GM19463 (cell line): Measurements from ENCODE around the gene VSIG1.
A peak's percentile ranks its signal among the peaks of the same experiment; 100 is the strongest.

ENCODE experiments used
- ATAC-seq: cut with Tn5 transposase; IDR thresholded peaks from one replicate; pipeline ENCODE4 v1.9.1; 2021; ENCODE audit warnings: mild to moderate bottlenecking, moderate library complexity; ENCODE audit not compliant: unreplicated experiment

The VSIG1 gene

DNA sequence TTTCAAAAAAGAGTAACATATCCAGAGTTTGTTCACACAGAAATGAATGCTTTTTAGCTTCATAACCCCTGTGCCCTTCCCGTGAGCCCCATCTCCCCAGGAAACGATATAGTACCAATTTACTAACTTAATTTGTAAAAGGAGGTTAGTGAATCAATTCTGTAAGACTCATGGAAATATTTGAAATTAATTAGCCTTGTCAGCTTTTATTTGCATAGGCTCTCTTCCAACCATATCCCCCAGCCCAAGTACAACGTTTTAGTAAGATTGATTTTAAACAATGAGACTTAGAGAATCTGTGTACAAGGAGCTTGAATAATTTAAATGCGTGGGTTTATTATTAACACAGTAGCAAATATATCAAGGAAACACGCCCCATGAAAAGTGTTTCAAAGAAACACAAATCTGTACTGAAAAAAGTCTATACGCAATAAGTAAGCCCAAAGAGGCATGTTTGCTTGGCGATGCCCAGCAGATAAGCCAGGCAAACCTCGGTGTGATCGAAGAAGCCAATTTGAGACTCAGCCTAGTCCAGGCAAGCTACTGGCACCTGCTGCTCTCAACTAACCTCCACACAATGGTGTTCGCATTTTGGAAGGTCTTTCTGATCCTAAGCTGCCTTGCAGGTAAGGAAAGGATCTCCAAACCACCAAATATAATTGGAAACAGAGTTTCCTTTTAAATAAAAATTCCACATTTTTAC is at the start of gene VSIG1:
Gene VSIG1 (plus strand): TSS at position 512 of the 703 bp plus-strand sequence. CDS start 66 bp downstream, at position 578.
- no peak for ATAC-seq

- no peak for ATAC-seq
Observed at GRCh38 chrX:107996124-107996523, 48.7 kb upstream of the VSIG1 start.

DNA sequence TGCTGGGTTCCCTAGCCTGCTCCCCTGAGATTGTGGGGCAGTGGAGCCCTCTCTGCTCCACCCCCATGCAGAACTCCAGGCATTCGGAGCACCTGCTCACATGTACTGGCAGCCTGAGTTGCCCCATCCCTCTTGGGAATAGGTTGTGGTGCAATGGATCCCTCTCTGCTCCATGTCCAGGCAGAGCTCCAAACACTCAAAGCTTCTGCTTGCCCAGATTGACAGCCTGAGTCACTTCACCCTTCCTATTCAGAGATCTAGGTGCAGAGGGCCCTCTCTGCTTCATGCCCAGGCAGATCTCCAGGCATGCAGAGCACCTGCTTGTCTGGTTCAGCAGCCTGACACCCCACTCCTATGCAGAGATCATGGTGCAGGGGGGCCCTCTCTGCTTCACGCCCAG is 44.1 kb upstream of the VSIG1 start:
- ATAC-seq, result peak; percentile 33

- peak; percentile 83 for ATAC-seq
Observed at GRCh38 chrX:108001218-108001814, 43.5 kb upstream of the VSIG1 start.

GRCh38 chrX:108018656-108019381 is 26.0 kb upstream of the VSIG1 start:
- ATAC-seq, result no peak

- no peak for ATAC-seq
Observed at GRCh38 chrX:108019382-108019875, 25.4 kb upstream of the VSIG1 start.

DNA sequence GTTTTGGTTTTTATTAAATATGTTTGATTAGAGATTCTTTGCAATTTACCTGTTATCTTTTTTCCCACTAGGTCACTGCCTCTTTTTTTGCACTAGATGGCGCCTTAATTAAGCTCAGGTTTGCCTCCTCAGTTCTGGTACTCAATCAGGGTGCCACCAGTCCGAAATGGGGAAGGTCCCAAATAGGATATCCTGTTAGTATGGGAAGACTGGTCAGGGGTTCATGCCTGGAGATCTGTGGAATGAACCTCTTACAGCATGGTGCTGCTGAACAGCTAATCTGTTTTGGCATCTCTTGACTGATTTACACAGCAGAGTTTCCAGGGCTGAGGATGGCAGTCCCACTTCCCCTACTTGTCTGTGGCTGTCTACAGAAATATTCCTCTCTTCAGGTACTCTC is 24.2 kb upstream of the VSIG1 start:
- peak; percentile 53 for ATAC-seq

- no peak for ATAC-seq
Observed at GRCh38 chrX:108022491-108023089, 22.3 kb upstream of the VSIG1 start.

GRCh38 chrX:108025376-108025775 is 19.5 kb upstream of the VSIG1 start:
- ATAC-seq, result no peak

DNA sequence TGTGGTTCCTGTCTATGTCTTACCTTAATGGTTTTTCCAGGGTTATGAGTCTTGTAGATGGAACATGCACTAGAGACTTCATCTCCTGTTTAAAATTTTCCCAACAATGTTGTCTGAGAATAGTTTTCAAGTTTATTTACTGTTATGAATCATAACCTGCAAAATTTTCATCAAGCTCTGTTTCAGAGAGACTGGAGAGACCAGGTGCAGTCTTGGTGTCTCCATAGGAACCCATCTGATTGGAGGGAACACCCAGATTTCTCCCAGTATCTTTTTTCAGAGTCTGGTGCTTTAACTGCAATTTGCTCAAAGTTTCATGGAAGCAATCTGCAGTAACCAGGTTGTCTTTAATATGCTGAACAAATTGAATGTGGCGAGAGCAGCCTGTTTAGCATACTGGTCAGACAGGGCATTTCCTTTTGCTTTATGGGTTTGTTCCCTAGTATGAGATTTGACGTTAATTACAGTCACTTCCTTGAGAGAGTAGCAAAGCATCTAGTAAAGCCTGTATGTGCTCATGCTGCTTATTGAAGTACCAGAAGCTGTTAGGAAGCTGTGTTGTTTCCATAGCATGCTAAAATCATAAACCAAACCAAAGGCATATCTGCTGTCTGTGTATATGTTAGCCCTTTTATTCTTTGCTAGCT is 18.8 kb upstream of the VSIG1 start:
- ATAC-seq, result no peak

DNA sequence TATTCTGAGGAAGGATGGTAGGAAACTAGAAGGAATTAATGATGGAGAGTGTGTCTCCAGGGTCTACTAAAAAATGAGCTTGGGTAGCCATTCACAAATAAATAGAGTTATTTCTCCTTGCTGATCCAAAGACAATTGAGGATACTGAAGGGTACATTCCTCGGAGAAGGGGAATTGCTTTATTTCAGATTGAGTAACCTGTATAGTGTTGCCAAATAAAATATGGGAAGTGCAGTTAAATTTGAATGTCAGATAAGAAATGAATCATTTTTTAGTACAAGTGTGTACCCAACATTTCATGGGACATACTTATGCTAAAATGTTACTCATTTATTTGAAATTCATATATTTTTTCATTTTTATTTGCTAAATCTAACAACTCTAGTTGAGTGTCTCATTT is 16.0 kb upstream of the VSIG1 start:
- ATAC-seq, result no peak

GRCh38 chrX:108029928-108030711 is 14.7 kb upstream of the VSIG1 start:
- ATAC-seq, result peak; percentile 69

GRCh38 chrX:108032944-108033343 is 11.9 kb upstream of the VSIG1 start:
- ATAC-seq, result no peak

GRCh38 chrX:108033890-108034289 is 11.0 kb upstream of the VSIG1 start:
- no peak for ATAC-seq

DNA sequence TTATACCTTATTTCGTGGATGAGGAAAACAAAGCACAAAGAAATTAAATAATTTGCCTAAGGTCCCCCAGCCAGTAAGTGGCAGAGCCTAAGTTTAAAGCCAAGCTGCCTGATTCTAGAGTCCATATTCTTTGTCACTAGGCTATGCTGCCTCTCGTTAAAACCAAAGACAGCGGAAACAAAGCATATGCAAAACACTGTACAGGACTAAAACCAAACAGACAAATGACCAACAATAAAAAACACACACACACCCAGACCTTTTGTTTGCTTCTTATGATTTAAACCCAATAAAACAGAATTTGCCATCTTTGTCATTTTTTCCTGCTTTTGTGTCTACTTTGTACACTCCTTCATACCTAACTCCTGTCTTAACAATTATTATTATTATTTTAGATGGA is 10.1 kb upstream of the VSIG1 start:
- ATAC-seq, result no peak

DNA sequence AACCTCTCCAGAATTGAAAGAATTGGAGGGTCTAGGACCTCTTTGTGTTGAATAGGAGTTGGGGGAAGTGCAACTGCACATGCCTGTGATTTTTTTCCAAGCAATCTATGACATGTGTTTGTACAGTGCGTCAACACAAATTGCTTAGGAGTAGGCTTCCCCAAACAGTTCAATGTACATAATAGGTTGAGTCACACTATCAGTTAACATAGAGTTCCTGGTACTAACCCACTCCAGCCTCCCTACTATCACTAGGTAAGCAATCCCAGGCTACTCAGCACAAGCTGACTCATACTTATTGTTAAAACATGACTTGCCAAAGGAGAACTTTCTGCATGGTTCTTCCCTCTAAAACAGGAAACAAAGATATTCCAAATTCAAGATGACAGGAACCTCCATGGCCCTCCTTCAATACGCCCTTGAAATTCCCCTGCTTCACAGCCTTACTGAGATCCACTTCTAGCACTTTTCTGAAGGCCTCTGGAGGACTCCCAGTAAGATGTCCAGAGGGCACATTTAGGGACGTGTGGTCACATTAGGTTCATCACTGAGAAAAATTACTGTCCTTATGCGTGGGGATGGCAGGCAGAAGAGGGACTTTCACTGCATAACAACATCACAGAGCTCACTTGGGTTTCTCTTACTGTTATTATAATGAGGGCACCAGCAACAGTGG is 8.4 kb upstream of the VSIG1 start:
- no peak for ATAC-seq

DNA sequence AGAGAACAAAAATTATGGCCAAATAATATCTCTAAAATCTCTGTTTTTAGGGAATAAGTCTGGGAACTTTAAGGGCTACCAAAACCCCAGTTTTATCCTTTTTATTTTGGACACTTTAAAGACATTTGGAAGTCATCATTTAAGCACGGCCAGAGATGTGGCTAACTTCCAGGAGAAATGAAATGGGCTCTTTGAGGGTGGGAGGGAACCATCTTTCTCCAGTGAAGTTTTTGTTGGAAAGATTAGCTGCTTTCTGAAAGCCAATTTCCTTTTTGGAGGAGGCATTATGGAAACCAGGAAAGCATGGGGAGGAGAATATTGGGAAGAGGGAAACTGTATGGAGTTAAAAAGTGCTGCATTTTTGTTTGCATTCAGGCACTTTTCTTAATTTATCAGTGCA is 4.8 kb downstream of the VSIG1 start:
- no peak for ATAC-seq

- ATAC-seq, result no peak
Observed at GRCh38 chrX:108053218-108053617, 8.4 kb downstream of the VSIG1 start.

DNA sequence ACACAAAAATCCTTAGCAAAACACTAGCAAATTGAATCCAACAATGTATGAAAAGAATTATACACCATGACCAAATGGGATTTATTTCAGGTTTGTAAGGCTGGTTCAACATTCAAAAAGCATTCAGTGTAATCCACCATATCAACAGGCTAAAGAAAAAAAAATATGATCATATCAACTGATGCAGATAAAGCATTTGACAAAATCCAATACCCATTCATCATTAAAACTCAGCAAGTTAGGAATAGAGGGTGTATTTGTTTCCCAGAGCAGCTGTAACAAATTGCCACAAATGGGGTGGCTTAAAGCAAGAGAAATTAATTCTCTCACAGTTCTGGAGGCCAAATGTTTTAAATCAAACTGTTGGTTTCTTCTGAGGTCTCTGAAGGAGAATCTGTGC is 10.7 kb downstream of the VSIG1 start:
- no peak for ATAC-seq

DNA sequence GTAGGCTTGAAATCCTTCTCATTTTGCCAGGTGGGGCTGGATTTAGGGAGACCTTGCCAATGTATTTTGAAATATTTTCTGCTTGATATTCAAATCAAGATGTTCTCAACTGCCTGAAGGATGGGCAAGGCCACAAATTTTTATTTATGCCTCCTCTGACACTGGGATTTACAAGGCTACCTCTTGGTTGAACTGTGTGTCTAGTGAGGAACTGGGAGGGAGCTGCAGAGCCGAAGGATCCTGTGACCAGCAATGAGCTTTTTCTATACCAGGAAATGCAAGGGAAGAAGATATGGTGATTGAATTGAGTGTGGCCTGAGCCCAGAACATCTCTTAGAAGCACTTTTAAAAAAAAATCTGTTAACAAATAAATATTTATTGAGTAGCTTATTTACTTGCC is 14.9 kb downstream of the VSIG1 start:
- ATAC-seq, result no peak
